Adrenal gland (tissue), 12 donors: Measurements from ENCODE around the gene U2AF1L4. TPM values are rescaled to one million over a fixed set of nuclear protein-coding genes. Genes with fewer than 3 reads are reported as not detected.
A peak's percentile ranks its signal among the peaks of the same experiment; 100 is the strongest.

Source experiments
- DNase-seq, 7 donors: peaks; one replicate each; pipeline ENCODE4 v3.0.0-alpha.2; 2019 to 2020
- H3K27ac ChIP-seq, 5 donors: fragments of 200-600 bp; sonication (generic) in 4 of 5; 1 replicate in 3 of 5; 2 replicates in 2 of 5; pipeline versions ENCODE4 v1.5.1 to v1.8.0; 2016 to 2020; ENCODE audit warnings: mild to moderate bottlenecking in 1 of 5
- H3K27me3 ChIP-seq: fragments of 200-600 bp; 2 replicates; pipeline ENCODE4 v1.8.0; 2021
- H3K36me3 ChIP-seq, 2 donors: fragments of 200-600 bp; replicated peaks in 1 of 2; 1 replicate in 1 of 2; 2 replicates in 1 of 2; pipeline versions ENCODE4 v1.5.1 to v1.8.0; 2018 to 2022
- H3K4me1 ChIP-seq, 2 donors: fragments of 200-600 bp; replicated peaks in 1 of 2; 1 replicate in 1 of 2; 2 replicates in 1 of 2; pipeline versions ENCODE4 v1.5.1 to v1.8.0; 2018 to 2021
- H3K4me3 ChIP-seq, 4 donors: fragments of 200-600 bp; sonication (generic) in 3 of 4; one replicate each; pipeline ENCODE4 v1.5.1; 2016 to 2018
- H3K9me3 ChIP-seq, 3 donors: fragments of 200-600 bp; sonication (generic) in 1 of 3; replicated peaks in 1 of 3; 1 replicate in 2 of 3; 2 replicates in 1 of 3; pipeline versions ENCODE4 v1.5.1 to v1.8.0; 2016 to 2021
- POLR2A ChIP-seq, 2 donors: fragments of 450-650 bp; IDR thresholded peaks; one replicate each; pipeline ENCODE4 v1.6.1; 2017; ENCODE audit warnings: antibody characterized with exemption in 2 of 2, mild to moderate bottlenecking in 2 of 2, moderate library complexity in 1 of 2
- WGBS, 4 donors: extraction: QIAGEN DNeasy Blood & Tissue Kit in 2 of 4; methylation state at CpG; one replicate each; pipeline versions ENCODE4 v1.1.5 to v1.1.7; 2013 to 2017; 5-methylcytosine and 5-hydroxymethylcytosine counted together
- intact Hi-C, 2 donors: fragments of 100-400 bp; cut with DNase I; formaldehyde crosslinking; loops; one replicate each; pipeline versions ENCODE4 v1.14.1 to v1.15.0; 2022 to 2023
- polyA plus RNA-seq, 3 donors: library from polyadenylated mRNA; stranded (reverse); fragments of 200-250 nt in 2 of 3; fragments of 350-450 nt in 1 of 3; fragmentation: Illumina TruSeq in 1 of 3; extraction: RNeasy Lipid Tissue Mini Kit (QIAGEN cat#74804) in 1 of 3; gene quantifications; one replicate each; pipeline ENCODE4 v1.2.3, GENCODE V29; 2013 to 2014
- total RNA-seq, 9 donors: library from RNA; depleted of rRNA in 4 of 9; stranded (reverse); fragments of >200 nt in 4 of 9; fragments of 120-200 nt in 1 of 9; fragmentation: NEBNext Ultra II Directional in 1 of 9; extraction: Animal tissue kit (Norgen Biotek cat#: 25700) in 1 of 9; gene quantifications; one replicate each; pipeline versions ENCODE4 v1.1.0 to v1.2.4, GENCODE V29; 2013 to 2023
- TF ChIP-seq, protein P1 (sequence below), 6 experiments: fragments of 450-650 bp in 4 of 6; fragments of 200-600 bp in 2 of 6; sonication (generic) in 1 of 6; IDR thresholded peaks; 1 replicate in 5 of 6; 2 replicates in 1 of 6; pipeline versions ENCODE4 v1.5.1 to v1.8.0; 2016 to 2021; ENCODE audit warnings: antibody characterized with exemption in 6 of 6, mild to moderate bottlenecking in 2 of 6, moderate library complexity in 1 of 6
- donor health status: healthy with polysubstance abuse.
- donor health status: Bipolar disorder and iron deficiency.
- donor health status: DM: yes; HTN: yes; CAD: no.
- donor health status: DM: no; HTN: no; CAD: no.
- donor health status: DM: no; HTN: no; CAD: no.
- donor health status: DM: yes; HTN: yes; CAD: no.

U2AF1L4 gene
- total and polyA plus RNA-seq, 12 donors = 14.8 to 255 (median 32.8) TPM

GRCh38 chr19:35715981-35716800 lies 29.0 kb downstream of the U2AF1L4 start:
- intact Hi-C loops = loop anchor here in 1 of 2 donors (2.0 to 10.0 kb wide), 2 partner anchors 21 to 171 kb away; partner anchors contain the start of gene TMEM147
- Histone ChIP-seq H3K27ac (peak overlapping the region; percentile 50 to 99 (median 70)), H3K9me3 (no peaks in the 10 kb centered on the region), H3K4me3 (peak overlapping the region; percentile 0 to 99 (median 56)), H3K36me3 (peaks cover 0 to 12% of the 10 kb centered on the region in 2 donors), H3K4me1 (peaks cover 21 to 26% of the 10 kb centered on the region in 2 donors), H3K27me3 (no peaks in the 10 kb centered on the region)
- no peak for TF ChIP-seq POLR2A (IDR thresholded peaks at IDR 0.05)
- TF ChIP-seq, protein P1, sequence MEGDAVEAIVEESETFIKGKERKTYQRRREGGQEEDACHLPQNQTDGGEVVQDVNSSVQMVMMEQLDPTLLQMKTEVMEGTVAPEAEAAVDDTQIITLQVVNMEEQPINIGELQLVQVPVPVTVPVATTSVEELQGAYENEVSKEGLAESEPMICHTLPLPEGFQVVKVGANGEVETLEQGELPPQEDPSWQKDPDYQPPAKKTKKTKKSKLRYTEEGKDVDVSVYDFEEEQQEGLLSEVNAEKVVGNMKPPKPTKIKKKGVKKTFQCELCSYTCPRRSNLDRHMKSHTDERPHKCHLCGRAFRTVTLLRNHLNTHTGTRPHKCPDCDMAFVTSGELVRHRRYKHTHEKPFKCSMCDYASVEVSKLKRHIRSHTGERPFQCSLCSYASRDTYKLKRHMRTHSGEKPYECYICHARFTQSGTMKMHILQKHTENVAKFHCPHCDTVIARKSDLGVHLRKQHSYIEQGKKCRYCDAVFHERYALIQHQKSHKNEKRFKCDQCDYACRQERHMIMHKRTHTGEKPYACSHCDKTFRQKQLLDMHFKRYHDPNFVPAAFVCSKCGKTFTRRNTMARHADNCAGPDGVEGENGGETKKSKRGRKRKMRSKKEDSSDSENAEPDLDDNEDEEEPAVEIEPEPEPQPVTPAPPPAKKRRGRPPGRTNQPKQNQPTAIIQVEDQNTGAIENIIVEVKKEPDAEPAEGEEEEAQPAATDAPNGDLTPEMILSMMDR (IDR thresholded peaks at IDR 0.05) = no peak
- WGBS, 4 donors = 0 to 5% (median 3%) methylated on average over 33 to 52 of the region's 52 CpGs
- DNase-seq = peak; percentile 66 to 81 (median 72)

DNA sequence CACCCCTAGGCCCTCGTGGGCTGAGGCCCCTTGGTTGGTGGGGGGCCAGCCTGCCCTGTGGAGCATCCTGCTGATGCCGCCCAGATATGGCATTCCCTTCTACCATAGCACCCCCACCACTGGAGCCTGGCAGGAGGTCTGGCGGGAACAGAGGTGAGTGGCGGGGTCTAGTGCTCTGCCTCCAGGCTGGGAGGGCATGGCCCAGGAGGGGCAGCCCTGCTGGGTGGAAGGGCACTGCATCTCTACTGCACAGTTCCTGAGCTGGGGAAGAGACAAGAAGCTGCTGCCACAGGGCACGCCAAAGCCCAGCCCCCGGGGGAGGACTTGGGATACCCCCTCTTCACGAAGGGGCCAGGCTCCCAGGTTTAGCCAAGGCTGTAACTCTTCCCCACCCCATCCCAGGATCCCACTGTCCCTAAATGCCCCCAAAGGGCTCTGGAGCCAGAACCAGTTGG lies 29.8 kb downstream of the U2AF1L4 start:
- TF ChIP-seq, protein P1 (IDR thresholded peaks at IDR 0.05) = no peak
- TF ChIP-seq POLR2A (IDR thresholded peaks at IDR 0.05) = no peak
- Histone ChIP-seq H3K27me3 (no peaks in the 10 kb centered on the region), H3K9me3 (no peaks in the 10 kb centered on the region), H3K27ac (no peak overlapping the region), H3K4me3 (peak overlapping the region in 1 of 4 donors; percentile 99), H3K4me1 (peaks cover 21 to 26% of the 10 kb centered on the region in 2 donors), H3K36me3 (peaks cover 0 to 6% of the 10 kb centered on the region in 2 donors)
- WGBS, 4 donors = 81 to 87% (median 82%) methylated on average over 6 to 7 of the region's 7 CpGs; no CpG with 5 or more reads in 1 of the 4 donors
- DNase-seq = peak in 2 of 7 donors; percentile 8 to 25
- intact Hi-C loops = loop anchor here in 1 of 2 donors (10.0 kb wide), 1 partner anchor 171 kb away; the partner anchor contains the start of gene TMEM147

GRCh38 chr19:35714601-35715354 lies 30.4 kb downstream of the U2AF1L4 start:
- WGBS, 4 donors = 69 to 81% (median 78%) methylated on average over 10 to 14 of the region's 14 CpGs
- intact Hi-C loops = loop anchor here in 1 of 2 donors (10.0 kb wide), 1 partner anchor 170 kb away; the partner anchor contains the start of gene TMEM147
- H3K27ac ChIP-seq = no peak overlapping the region
- H3K4me3 ChIP-seq = no peak overlapping the region
- DNase-seq = no peak
- peaks cover 21% of the 10 kb centered on the region in 2 donors for H3K4me1 ChIP-seq
- H3K36me3 ChIP-seq = peaks cover 0 to under 1% of the 10 kb centered on the region in 2 donors
- TF ChIP-seq POLR2A (IDR thresholded peaks at IDR 0.05) = no peak
- TF ChIP-seq, protein P1 (IDR thresholded peaks at IDR 0.05) = no peak
- no peaks in the 10 kb centered on the region for H3K9me3 ChIP-seq
- no peaks in the 10 kb centered on the region for H3K27me3 ChIP-seq
